GM12874 (cell line): ENCODE results near the gene GOLGA8B.

Experiments
- CTCF ChIP-seq: IDR thresholded peaks from 2 replicates; pipeline ENCODE4 v1.5.1; 2011; ENCODE audit warnings: low read depth, mild to moderate bottlenecking, control low read depth, low read length, moderate library complexity; ENCODE audit not compliant: insufficient read depth

The GOLGA8B gene

GRCh38 chr15:34583399-34584329 lies at the start of gene GOLGA8B:
Gene GOLGA8B (minus strand): TSS chr15:34583651. CDS start chr15:34535912, 47,739 bp downstream.
- no peak for TF ChIP-seq CTCF

DNA sequence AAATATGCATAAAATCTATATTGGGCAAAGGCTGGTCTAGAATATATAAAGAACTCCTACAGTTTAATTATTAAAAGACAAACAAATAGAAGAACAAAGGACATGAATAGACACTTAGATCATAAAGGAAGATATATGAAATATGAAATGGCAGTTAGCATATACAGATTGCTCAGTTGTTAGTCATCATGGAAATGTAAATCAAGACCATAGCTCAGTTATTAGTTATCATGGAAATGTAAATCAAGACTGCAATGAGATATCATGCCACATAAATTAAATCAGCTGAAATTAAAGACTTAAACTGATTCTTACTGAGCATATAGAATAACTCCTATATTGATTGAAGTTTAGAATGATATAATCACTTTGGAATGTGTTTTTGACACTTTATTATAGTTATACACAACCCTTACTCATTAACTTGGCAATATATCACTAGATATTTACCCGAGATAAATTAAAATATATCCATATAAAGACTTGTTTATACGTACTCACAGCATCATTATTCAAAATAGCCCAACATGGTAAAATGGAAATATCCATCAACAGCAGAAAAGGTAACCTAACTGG lies 45.2 kb upstream of the GOLGA8B start:
- no peak for TF ChIP-seq CTCF

DNA sequence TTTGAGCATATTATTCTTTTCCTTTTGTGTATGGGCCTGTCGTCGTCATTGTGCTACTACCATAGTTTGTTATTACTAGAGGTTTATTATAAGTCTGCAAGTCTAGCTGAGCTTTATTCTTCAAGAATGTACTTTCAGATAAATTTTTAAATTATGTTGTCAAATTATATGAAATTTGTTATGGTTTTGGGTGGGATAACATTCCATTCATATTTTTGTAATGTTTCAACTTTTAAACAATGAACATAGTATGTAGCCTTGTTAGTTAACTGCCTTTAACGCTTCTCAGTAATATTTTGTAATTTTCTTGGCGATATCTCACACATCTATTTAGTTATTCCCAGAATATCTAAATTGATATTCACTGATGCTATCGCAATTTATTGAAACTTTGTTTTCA lies 41.6 kb upstream of the GOLGA8B start:
- no peak for TF ChIP-seq CTCF

DNA sequence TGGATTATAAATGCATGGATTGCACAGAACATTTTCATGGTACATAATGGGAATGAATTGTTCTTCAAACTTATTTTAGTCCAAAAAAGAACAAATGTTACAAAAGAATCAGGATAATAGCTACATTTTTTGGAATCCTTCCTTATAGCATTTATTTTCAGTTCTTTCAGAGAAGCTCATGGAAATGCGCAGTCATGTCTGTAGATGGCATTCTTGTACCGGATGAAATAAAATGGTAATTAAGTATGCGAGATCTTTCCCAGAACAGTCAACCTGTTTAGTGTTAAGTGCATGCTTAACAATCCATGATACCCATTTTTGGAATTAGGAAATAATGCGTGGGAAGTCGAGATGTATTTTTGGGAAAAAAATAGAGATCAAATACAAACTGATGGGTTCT lies 38.2 kb upstream of the GOLGA8B start:
- TF ChIP-seq CTCF: no peak

- TF ChIP-seq CTCF: no peak
Measured at GRCh38 chr15:34620814-34621213, 37.4 kb upstream of the GOLGA8B start.

- no peak for TF ChIP-seq CTCF
Measured at GRCh38 chr15:34620142-34620541, 36.7 kb upstream of the GOLGA8B start.

- TF ChIP-seq CTCF: no peak
Measured at GRCh38 chr15:34619151-34619550, 35.7 kb upstream of the GOLGA8B start.
